Measurements from ENCODE around the gene PRKD3. TPM values are rescaled to one million over a fixed set of nuclear protein-coding genes. Genes with fewer than 3 reads are reported as not detected.

Gene PRKD3
- polyA plus RNA-seq, 5 donors, result 36.3 to 70.2 (median 56.6) TPM

Other genes with a start within 250 kb of the PRKD3 start
- 10 to 100 TPM; 18.3 to 33.1 (median 27.7) TPM for gene HEATR5B, start 240.5 kb downstream of the PRKD3 start, polyA plus RNA-seq (ENCODE audit: insufficient read depth in 1 of 5, insufficient read length in 5 of 5, low replicate concordance in 1 of 5)
- gene GPATCH11, start 240.3 kb downstream of the PRKD3 start, polyA plus RNA-seq (ENCODE audit: insufficient read depth in 1 of 5, insufficient read length in 5 of 5, low replicate concordance in 1 of 5), result 10 to 100 TPM in 4 of 5 donors, 1 to 10 TPM in 1; 7.5 to 13.8 (median 12.4) TPM
- gene EIF2AK2, start 167.9 kb downstream of the PRKD3 start, polyA plus RNA-seq (ENCODE audit: insufficient read depth in 1 of 5, insufficient read length in 5 of 5, low replicate concordance in 1 of 5), result 10 to 100 TPM; 23.0 to 38.3 (median 35.9) TPM
- not detected for gene SULT6B1, start 136.2 kb downstream of the PRKD3 start, polyA plus RNA-seq (ENCODE audit: insufficient read depth in 1 of 5, insufficient read length in 5 of 5, low replicate concordance in 1 of 5)
- 10 to 100 TPM; 42.0 to 62.6 (median 54.1) TPM for gene CEBPZOS, start 128.3 kb downstream of the PRKD3 start, polyA plus RNA-seq (ENCODE audit: insufficient read depth in 1 of 5, insufficient read length in 5 of 5, low replicate concordance in 1 of 5)
- 10 to 100 TPM; 63.0 to 73.8 (median 70.2) TPM for gene CEBPZ, start 93.2 kb downstream of the PRKD3 start, polyA plus RNA-seq (ENCODE audit: insufficient read depth in 1 of 5, insufficient read length in 5 of 5, low replicate concordance in 1 of 5)
- 10 to 100 TPM; 23.8 to 42.5 (median 33.3) TPM for gene NDUFAF7, start 93.2 kb downstream of the PRKD3 start, polyA plus RNA-seq (ENCODE audit: insufficient read depth in 1 of 5, insufficient read length in 5 of 5, low replicate concordance in 1 of 5)
- 10 to 100 TPM in 2 of 5 donors, 1 to 10 TPM in 3; 5.2 to 19.5 (median 7.4) TPM for gene QPCT, start 19.8 kb upstream of the PRKD3 start, polyA plus RNA-seq (ENCODE audit: insufficient read depth in 1 of 5, insufficient read length in 5 of 5, low replicate concordance in 1 of 5)

Data from right lung (tissue), 5 donors.